Endothelial cell of umbilical vein (primary cell): Measurements from ENCODE around the gene JUND.

ENCODE experiments used
- POLR2AphosphoS5 ChIP-seq: IDR thresholded peaks from 2 replicates; pipeline ENCODE4 v1.6.1; 2012; ENCODE audit warnings: low read depth, mild to moderate bottlenecking, control low read depth, low read length, moderate library complexity; ENCODE audit not compliant: insufficient read depth
- TF ChIP-seq, protein P1 (sequence below), 2 donors: IDR thresholded peaks; 1 replicate in 1 of 2; 2 replicates in 1 of 2; pipeline ENCODE4 v1.5.1; 2011; ENCODE audit warnings: low read length in 2 of 2, mild to moderate bottlenecking in 2 of 2, moderate library complexity in 2 of 2, control low read depth in 1 of 2, inconsistent platforms in 1 of 2, low read depth in 1 of 2; ENCODE audit not compliant: insufficient read depth in 1 of 2; ENCODE audit errors: extremely low read depth in 1 of 2

DNA sequence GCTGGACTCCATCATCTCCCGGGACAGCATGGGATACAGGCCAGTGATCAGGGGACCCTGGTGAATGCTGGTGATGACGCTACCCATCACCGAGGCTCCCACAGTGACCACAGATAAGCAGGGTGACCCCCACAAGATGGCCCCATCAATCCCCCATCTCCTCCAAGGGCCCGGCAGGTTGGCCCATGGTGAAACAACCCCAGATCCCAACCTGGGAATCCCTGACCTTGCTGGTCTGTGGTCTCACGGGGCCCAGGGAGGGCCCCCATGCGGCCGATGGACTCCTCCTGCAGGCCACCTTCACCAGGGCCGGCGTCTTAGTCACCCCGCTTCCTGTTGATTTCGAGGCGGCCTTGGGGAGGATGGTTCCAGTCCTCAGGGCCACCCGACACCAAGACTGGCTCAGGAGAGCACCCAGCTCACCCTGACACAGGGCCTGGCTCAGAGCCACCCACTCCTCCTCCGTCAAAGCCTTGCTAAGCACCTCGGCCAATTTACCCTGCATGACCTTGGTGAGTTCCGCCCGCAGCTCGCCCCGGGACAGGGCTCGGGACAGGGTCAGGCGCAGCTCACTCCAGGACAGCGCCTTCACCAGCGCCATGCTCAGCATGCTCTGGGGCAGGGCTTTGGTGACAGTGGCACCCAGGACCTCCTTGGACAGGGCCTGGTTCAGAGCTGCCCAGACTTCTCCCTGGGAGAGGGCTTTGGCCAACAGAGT lies 17.1 kb downstream of the JUND start:
- TF ChIP-seq POLR2AphosphoS5, result no peak
- TF ChIP-seq, protein P1, sequence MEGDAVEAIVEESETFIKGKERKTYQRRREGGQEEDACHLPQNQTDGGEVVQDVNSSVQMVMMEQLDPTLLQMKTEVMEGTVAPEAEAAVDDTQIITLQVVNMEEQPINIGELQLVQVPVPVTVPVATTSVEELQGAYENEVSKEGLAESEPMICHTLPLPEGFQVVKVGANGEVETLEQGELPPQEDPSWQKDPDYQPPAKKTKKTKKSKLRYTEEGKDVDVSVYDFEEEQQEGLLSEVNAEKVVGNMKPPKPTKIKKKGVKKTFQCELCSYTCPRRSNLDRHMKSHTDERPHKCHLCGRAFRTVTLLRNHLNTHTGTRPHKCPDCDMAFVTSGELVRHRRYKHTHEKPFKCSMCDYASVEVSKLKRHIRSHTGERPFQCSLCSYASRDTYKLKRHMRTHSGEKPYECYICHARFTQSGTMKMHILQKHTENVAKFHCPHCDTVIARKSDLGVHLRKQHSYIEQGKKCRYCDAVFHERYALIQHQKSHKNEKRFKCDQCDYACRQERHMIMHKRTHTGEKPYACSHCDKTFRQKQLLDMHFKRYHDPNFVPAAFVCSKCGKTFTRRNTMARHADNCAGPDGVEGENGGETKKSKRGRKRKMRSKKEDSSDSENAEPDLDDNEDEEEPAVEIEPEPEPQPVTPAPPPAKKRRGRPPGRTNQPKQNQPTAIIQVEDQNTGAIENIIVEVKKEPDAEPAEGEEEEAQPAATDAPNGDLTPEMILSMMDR (IDR thresholded peaks at IDR 0.05; ENCODE audit: extremely low read depth in 1 of 2, insufficient read depth in 1 of 2, low read depth in 1 of 2, low read length in 2 of 2), result no peak
